T-cell (primary cell): Measurements from ENCODE around the gene LRWD1. TPM values are rescaled to one million over a fixed set of nuclear protein-coding genes. Genes with fewer than 3 reads are reported as not detected.

ENCODE experiments used
- ATAC-seq, 4 experiments: fragments of 200-7000 bp in 3 of 4; fragments of 150-1000 bp in 1 of 4; cut with Tn5 transposase; replicated peaks in 1 of 4; 1 replicate in 3 of 4; 2 replicates in 1 of 4; pipeline ENCODE4 v1.10.0; 2021; ENCODE audit warnings: moderate library complexity in 3 of 4, mild to moderate bottlenecking in 2 of 4, moderate number of reproducible peaks in 1 of 4
- CTCF ChIA-PET, 2 donors: fragments of 300-600 bp; sonication (Branson Sonifier 250); formaldehyde crosslinking; loops; one replicate each; lab custom pipeline; 2022; ENCODE audit warnings: antibody characterized with exemption in 2 of 2; lab: Charles Lee
- POLR2A ChIA-PET, 2 donors: fragments of 300-600 bp; sonication (Branson Sonifier 250); formaldehyde crosslinking; loops; one replicate each; lab custom pipeline; 2022; ENCODE audit warnings: antibody characterized with exemption in 2 of 2; lab: Charles Lee
- DNase-seq, 35 experiments: peaks; one replicate each; pipeline versions ENCODE4 v3.0.0 to v3.0.0-alpha.2; 2013 to 2023
- H3K27ac ChIP-seq: one replicate; pipeline ENCODE4 v1.5.1; 2013; ENCODE audit warnings: low read length
- H3K27me3 ChIP-seq, 2 experiments: replicated peaks in 1 of 2; 1 replicate in 1 of 2; 2 replicates in 1 of 2; pipeline versions ENCODE4 v1.6.1 to v1.7.0; 2013; ENCODE audit warnings: low read length in 1 of 2, mixed read lengths in 1 of 2; ENCODE audit not compliant: control insufficient read depth in 2 of 2, insufficient read depth in 2 of 2; ENCODE audit errors: extremely low read depth in 1 of 2
- H3K36me3 ChIP-seq, 2 donors: 1 replicate in 1 of 2; 2 replicates in 1 of 2; pipeline versions ENCODE4 v1.6.1 to v1.7.0; 2013; ENCODE audit warnings: low read length in 1 of 2; ENCODE audit not compliant: control insufficient read depth in 2 of 2, insufficient read depth in 1 of 2; ENCODE audit errors: extremely low read depth in 1 of 2
- H3K4me1 ChIP-seq, 2 experiments: 1 replicate in 1 of 2; 2 replicates in 1 of 2; pipeline versions ENCODE4 v1.6.1 to v1.7.0; 2013; ENCODE audit warnings: low read length in 2 of 2, mixed read lengths in 1 of 2; ENCODE audit not compliant: insufficient read depth in 2 of 2, control insufficient read depth in 1 of 2; ENCODE audit errors: extremely low read depth in 1 of 2
- H3K4me3 ChIP-seq, 2 donors: 1 replicate in 1 of 2; 2 replicates in 1 of 2; pipeline versions ENCODE4 v1.5.1 to v1.7.0; 2013; ENCODE audit warnings: mild to moderate bottlenecking in 2 of 2, low read length in 1 of 2, moderate library complexity in 1 of 2; ENCODE audit not compliant: control insufficient read depth in 1 of 2; ENCODE audit errors: extremely low read depth in 1 of 2
- H3K9me3 ChIP-seq: 2 replicates; pipeline ENCODE4 v1.7.0; 2013
- H3K27ac Mint-ChIP-seq, 2 donors: one replicate each; pipeline ENCODE4 v1.8.0; 2020 to 2021; ENCODE audit warnings: mild to moderate bottlenecking in 2 of 2, mixed read lengths in 2 of 2
- H3K27me3 Mint-ChIP-seq, 2 donors: one replicate each; pipeline ENCODE4 v1.8.0; 2021 to 2022; ENCODE audit warnings: mixed read lengths in 2 of 2
- H3K36me3 Mint-ChIP-seq: one replicate; pipeline ENCODE4 v1.8.0; 2021; ENCODE audit warnings: mixed read lengths
- H3K4me1 Mint-ChIP-seq, 3 donors: one replicate each; pipeline ENCODE4 v1.8.0; 2020 to 2022; ENCODE audit warnings: mixed read lengths in 3 of 3, mild to moderate bottlenecking in 1 of 3
- H3K4me3 Mint-ChIP-seq, 3 donors: one replicate each; pipeline ENCODE4 v1.8.0; 2020 to 2022; ENCODE audit warnings: mild to moderate bottlenecking in 3 of 3, mixed read lengths in 3 of 3, moderate library complexity in 3 of 3
- H3K9me3 Mint-ChIP-seq, 3 donors: one replicate each; pipeline ENCODE4 v1.8.0; 2020 to 2022; ENCODE audit warnings: mixed read lengths in 3 of 3
- WGBS: methylation state at CpG from one replicate; pipeline ENCODE4 v1.1.5; 2013; ENCODE audit warnings: missing lambda C conversion rate; ENCODE audit not compliant: insufficient coverage; 5-methylcytosine and 5-hydroxymethylcytosine counted together
- total RNA-seq, 35 experiments: library from RNA in 6 of 35; stranded (reverse) in 6 of 35; fragments of 120-200 nt in 1 of 35; gene quantifications; one replicate each; pipeline versions ENCODE4 v1.2.1 to v1.2.4 and lab custom pipeline; 2013 to 2026

The LRWD1 gene
- total RNA-seq, 5 donors from 2014 or later (not counting 1 experiment from before 2014, with no cell fraction given) = 14.0 to 29.0 (median 23.9) TPM

- H3K4me1 Mint-ChIP-seq = peaks cover 74 to 80% (median 75%) of the 10 kb centered on the region in 3 donors
- H3K27ac Mint-ChIP-seq = peak overlapping the region; percentile 36 to 92
- ChIA-PET CTCF (no interaction called here), POLR2A (no interaction called here)
- Histone ChIP-seq H3K27me3 (no peaks in the 10 kb centered on the region), H3K36me3 (peaks cover 0 to 22% of the 10 kb centered on the region in 2 donors), H3K4me1 (peaks cover 37 to 74% of the 10 kb centered on the region in 2 experiments), H3K9me3 (no peaks in the 10 kb centered on the region), H3K4me3 (no peak overlapping the region), H3K27ac (no peak overlapping the region)
- ATAC-seq (no peak), DNase-seq (no peak)
- WGBS = 80% methylated on average over 3 of the region's 10 CpGs
- peaks cover 33% of the 10 kb centered on the region for H3K36me3 Mint-ChIP-seq
- H3K4me3 Mint-ChIP-seq = no peak overlapping the region
- H3K9me3 Mint-ChIP-seq = no peaks in the 10 kb centered on the region
- no peaks in the 10 kb centered on the region for H3K27me3 Mint-ChIP-seq
Measured at GRCh38 chr7:102421706-102422240, 43.0 kb upstream of the LRWD1 start.

- peaks cover 48 to 74% of the 10 kb centered on the region in 2 experiments for H3K4me1 ChIP-seq
- Mint-ChIP-seq H3K9me3 (no peaks in the 10 kb centered on the region), H3K4me1 (peaks cover 71 to 80% (median 75%) of the 10 kb centered on the region in 3 donors), H3K27me3 (no peaks in the 10 kb centered on the region), H3K4me3 (peak overlapping the region in 2 of 3 donors; percentile 82 to 84), H3K27ac (peak overlapping the region; percentile 100), H3K36me3 (peaks cover 26% of the 10 kb centered on the region)
- peaks cover 0 to 13% of the 10 kb centered on the region in 2 donors for H3K36me3 ChIP-seq
- no peak overlapping the region for H3K4me3 ChIP-seq
- no peaks in the 10 kb centered on the region for H3K9me3 ChIP-seq
- ChIA-PET POLR2A (no interaction called here), CTCF (no interaction called here)
- 91% methylated on average over 5 of the region's 12 CpGs for WGBS
- no peak for DNase-seq
- H3K27me3 ChIP-seq = no peaks in the 10 kb centered on the region
- ATAC-seq = no peak
- H3K27ac ChIP-seq = no peak overlapping the region
Measured at GRCh38 chr7:102424129-102424551, 40.6 kb upstream of the LRWD1 start.

- H3K27ac ChIP-seq = peak overlapping the region; percentile 99
- H3K4me3 Mint-ChIP-seq = peak overlapping the region; percentile 39 to 84 (median 82)
- H3K4me1 ChIP-seq = peaks cover 54 to 79% of the 10 kb centered on the region in 2 experiments
- H3K27me3 ChIP-seq = no peaks in the 10 kb centered on the region
- ChIA-PET POLR2A (interaction anchor here in 1 of 2 donors (1.8 kb wide), 1 partner anchor 7 kb away, joined by 7 read pairs; no protein-coding TSS in a partner anchor), CTCF (interaction anchor here in 1 of 2 donors (1.4 to 1.8 kb wide), 2 partner anchors 9 to 14 kb away, joined by 5 to 19 read pairs; no protein-coding TSS in a partner anchor)
- DNase-seq (no peak), ATAC-seq (no peak)
- H3K36me3 ChIP-seq = peaks cover 0 to 11% of the 10 kb centered on the region in 2 donors
- H3K9me3 ChIP-seq = no peaks in the 10 kb centered on the region
- no peaks in the 10 kb centered on the region for H3K27me3 Mint-ChIP-seq
- no peak overlapping the region for H3K4me3 ChIP-seq
- WGBS = 86% methylated on average over 8 of the region's 13 CpGs
- H3K9me3 Mint-ChIP-seq = no peaks in the 10 kb centered on the region
- peaks cover 21% of the 10 kb centered on the region for H3K36me3 Mint-ChIP-seq
- H3K4me1 Mint-ChIP-seq = peaks cover 75 to 81% (median 75%) of the 10 kb centered on the region in 3 donors
- H3K27ac Mint-ChIP-seq = peak overlapping the region; percentile 100
Measured at GRCh38 chr7:102424787-102425218, 40.0 kb upstream of the LRWD1 start.

GRCh38 chr7:102425639-102426267 lies 39.0 kb upstream of the LRWD1 start:
- Mint-ChIP-seq H3K9me3 (no peaks in the 10 kb centered on the region), H3K4me1 (peaks cover 73 to 81% (median 74%) of the 10 kb centered on the region in 3 donors), H3K36me3 (peaks cover 15% of the 10 kb centered on the region), H3K27me3 (no peaks in the 10 kb centered on the region), H3K27ac (peak overlapping the region; percentile 100), H3K4me3 (peak overlapping the region; percentile 82 to 84 (median 82))
- H3K4me3 ChIP-seq = peak overlapping the region; percentile 45 to 53
- peak; percentile 71 to 93 (median 85) for DNase-seq
- WGBS = 25% methylated on average over 25 of the region's 25 CpGs
- CTCF ChIA-PET = interaction anchor here (0.6 to 1.8 kb wide), 7 partner anchors 8 to 30 kb away, joined by 3 to 19 read pairs (median 5); partner anchors contain the start of genes ORAI2 (in 1 of the 2) and PRKRIP1 (in 1 of the 2)
- peaks cover 0 to 9% of the 10 kb centered on the region in 2 donors for H3K36me3 ChIP-seq
- peaks cover 53 to 81% of the 10 kb centered on the region in 2 experiments for H3K4me1 ChIP-seq
- peak; percentile 79 to 86 (median 83) for ATAC-seq
- no peaks in the 10 kb centered on the region for H3K27me3 ChIP-seq
- H3K27ac ChIP-seq = peak overlapping the region; percentile 99
- no peaks in the 10 kb centered on the region for H3K9me3 ChIP-seq
- POLR2A ChIA-PET = interaction anchor here (0.6 to 2.9 kb wide), 8 partner anchors 8 to 1754 kb away, joined by 3 to 7 read pairs (median 4); partner anchors contain the start of gene PRKRIP1 (in 1 of the 2)

GRCh38 chr7:102426268-102427018 lies 38.3 kb upstream of the LRWD1 start:
- peaks cover 10% of the 10 kb centered on the region for H3K36me3 Mint-ChIP-seq
- H3K4me1 Mint-ChIP-seq = peaks cover 72 to 82% (median 75%) of the 10 kb centered on the region in 3 donors
- ChIA-PET POLR2A (interaction anchor here (0.6 to 2.9 kb wide), 8 partner anchors 9 to 1754 kb away, joined by 3 to 8 read pairs (median 4); partner anchors contain the start of gene PRKRIP1 (in 1 of the 2)), CTCF (interaction anchor here (0.6 to 1.8 kb wide), 6 partner anchors 9 to 30 kb away, joined by 3 to 19 read pairs (median 5); partner anchors contain the start of gene PRKRIP1 (in 1 of the 2))
- ATAC-seq (peak; percentile 81 to 86 (median 83)), DNase-seq (peak; percentile 36 to 83 (median 56))
- H3K27ac ChIP-seq = peak overlapping the region; percentile 99
- peak overlapping the region; percentile 45 to 53 for H3K4me3 ChIP-seq
- peaks cover 58 to 81% of the 10 kb centered on the region in 2 experiments for H3K4me1 ChIP-seq
- H3K9me3 ChIP-seq = no peaks in the 10 kb centered on the region
- H3K27me3 ChIP-seq = no peaks in the 10 kb centered on the region
- peaks cover 0 to 8% of the 10 kb centered on the region in 2 donors for H3K36me3 ChIP-seq
- WGBS = 1% methylated on average over 12 of the region's 16 CpGs
- H3K9me3 Mint-ChIP-seq = no peaks in the 10 kb centered on the region
- H3K4me3 Mint-ChIP-seq = peak overlapping the region; percentile 82 to 84 (median 82)
- H3K27ac Mint-ChIP-seq = peak overlapping the region; percentile 100
- H3K27me3 Mint-ChIP-seq = no peaks in the 10 kb centered on the region
